Erythroblast (primary cell): ENCODE measurements around the gene NUMBL.
"Not testable (repeated sequence)": the region's sequence is repeated elsewhere in the genome, so short reads cannot be mapped to it uniquely, and the experiment has no call there.

ENCODE experiments used
- GATA1 ChIP-seq: IDR thresholded peaks from 2 replicates; pipeline ENCODE4 v1.6.1; 2011; ENCODE audit warnings: low read depth, mild to moderate bottlenecking, control low read depth, low read length, moderate library complexity
- POLR2A ChIP-seq: IDR thresholded peaks from 2 replicates; pipeline ENCODE4 v1.6.1; 2011; ENCODE audit warnings: mild to moderate bottlenecking, low read length

- not testable (repeated sequence) for TF ChIP-seq POLR2A, GATA1
Observed at GRCh38 chr19:40649903-40650675, 40.4 kb downstream of the NUMBL start.
